Gastroesophageal sphincter (tissue), 3 donors: ENCODE measurements around the gene HACL1.

Experiments used
- POLR2AphosphoS5 ChIP-seq: sonication (generic); formaldehyde crosslinking; IDR thresholded peaks from one replicate; pipeline ENCODE4 v1.6.1; 2017; ENCODE audit warnings: antibody characterized with exemption
- TF ChIP-seq, protein P1 (sequence below), 4 experiments: fragments of 200-600 bp in 2 of 4; fragments of 450-650 bp in 2 of 4; sonication (generic) in 1 of 4; IDR thresholded peaks; one replicate each; pipeline ENCODE4 v1.5.1; 2017 to 2019; ENCODE audit warnings: antibody characterized with exemption in 4 of 4, mild to moderate bottlenecking in 2 of 4, moderate library complexity in 2 of 4

DNA sequence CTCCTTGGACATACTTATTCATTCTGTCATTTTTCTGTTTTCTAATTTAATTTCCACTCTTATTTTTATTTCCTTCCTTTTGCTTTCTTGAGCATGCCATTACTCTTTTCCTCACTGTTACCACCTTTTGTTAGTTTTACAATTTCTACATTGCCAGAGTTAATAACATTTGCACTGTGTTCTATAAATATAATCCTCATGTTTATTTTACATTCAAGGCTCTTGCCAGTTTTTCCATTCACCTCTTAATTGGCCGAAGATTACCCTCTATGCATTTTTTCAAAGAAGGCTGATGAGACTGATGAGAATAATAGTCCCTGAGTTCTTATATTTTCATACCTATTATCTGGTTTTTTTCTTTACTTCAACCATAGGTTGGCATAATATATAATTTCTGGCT lies 10.6 kb upstream of the HACL1 start:
- TF ChIP-seq, protein P1, sequence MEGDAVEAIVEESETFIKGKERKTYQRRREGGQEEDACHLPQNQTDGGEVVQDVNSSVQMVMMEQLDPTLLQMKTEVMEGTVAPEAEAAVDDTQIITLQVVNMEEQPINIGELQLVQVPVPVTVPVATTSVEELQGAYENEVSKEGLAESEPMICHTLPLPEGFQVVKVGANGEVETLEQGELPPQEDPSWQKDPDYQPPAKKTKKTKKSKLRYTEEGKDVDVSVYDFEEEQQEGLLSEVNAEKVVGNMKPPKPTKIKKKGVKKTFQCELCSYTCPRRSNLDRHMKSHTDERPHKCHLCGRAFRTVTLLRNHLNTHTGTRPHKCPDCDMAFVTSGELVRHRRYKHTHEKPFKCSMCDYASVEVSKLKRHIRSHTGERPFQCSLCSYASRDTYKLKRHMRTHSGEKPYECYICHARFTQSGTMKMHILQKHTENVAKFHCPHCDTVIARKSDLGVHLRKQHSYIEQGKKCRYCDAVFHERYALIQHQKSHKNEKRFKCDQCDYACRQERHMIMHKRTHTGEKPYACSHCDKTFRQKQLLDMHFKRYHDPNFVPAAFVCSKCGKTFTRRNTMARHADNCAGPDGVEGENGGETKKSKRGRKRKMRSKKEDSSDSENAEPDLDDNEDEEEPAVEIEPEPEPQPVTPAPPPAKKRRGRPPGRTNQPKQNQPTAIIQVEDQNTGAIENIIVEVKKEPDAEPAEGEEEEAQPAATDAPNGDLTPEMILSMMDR (IDR thresholded peaks at IDR 0.05): no peak
- no peak for TF ChIP-seq POLR2AphosphoS5
